Transverse colon (tissue), 4 donors: ENCODE results near the gene CADPS. TPM values are rescaled to one million over a fixed set of nuclear protein-coding genes. Genes with fewer than 3 reads are reported as not detected.

Experiments
- DNase-seq: peaks from one replicate; pipeline ENCODE4 v3.0.0-alpha.2; 2019
- H3K27ac ChIP-seq, 4 donors: fragments of 200-600 bp; sonication (generic); 2 replicates each; pipeline ENCODE4 v1.5.1; 2016 to 2018; ENCODE audit warnings: inconsistent platforms in 4 of 4
- H3K27me3 ChIP-seq: fragments of 200-600 bp; sonication (generic); 2 replicates; pipeline ENCODE4 v1.5.1; 2017; ENCODE audit warnings: inconsistent platforms
- H3K36me3 ChIP-seq, 4 donors: fragments of 200-600 bp; sonication (generic); 2 replicates each; pipeline ENCODE4 v1.5.1; 2017 to 2019; ENCODE audit warnings: inconsistent platforms in 4 of 4
- H3K4me1 ChIP-seq, 4 donors: fragments of 200-600 bp; sonication (generic); 2 replicates each; pipeline ENCODE4 v1.5.1; 2017 to 2020; ENCODE audit warnings: inconsistent platforms in 4 of 4
- H3K4me3 ChIP-seq, 4 donors: fragments of 200-600 bp; sonication (generic); 1 replicate in 1 of 4; 2 replicates in 3 of 4; pipeline versions ENCODE4 v1.5.1 to v1.6.1; 2017 to 2019; ENCODE audit warnings: inconsistent platforms in 4 of 4
- H3K9me3 ChIP-seq, 2 donors: fragments of 200-600 bp; sonication (generic); 2 replicates each; pipeline ENCODE4 v1.5.1; 2017 to 2019; ENCODE audit warnings: inconsistent platforms in 2 of 2
- CTCF ChIP-seq, 5 experiments: fragments of 200-600 bp in 3 of 5; fragments of 450-650 bp in 2 of 5; sonication (generic) in 3 of 5; IDR thresholded peaks; 1 replicate in 2 of 5; 2 replicates in 3 of 5; pipeline ENCODE4 v1.5.1; 2016 to 2017; ENCODE audit warnings: antibody characterized with exemption in 5 of 5, inconsistent platforms in 3 of 5, mild to moderate bottlenecking in 2 of 5, moderate library complexity in 1 of 5
- EP300 ChIP-seq: sonication (generic); formaldehyde crosslinking; IDR thresholded peaks from one replicate; pipeline ENCODE4 v1.6.1; 2017; ENCODE audit warnings: antibody characterized with exemption, low read depth
- POLR2A ChIP-seq: fragments of 450-650 bp; IDR thresholded peaks from one replicate; pipeline ENCODE4 v1.6.1; 2016; ENCODE audit warnings: antibody characterized with exemption, mild to moderate bottlenecking, moderate library complexity
- POLR2AphosphoS5 ChIP-seq, 3 donors: sonication (generic); formaldehyde crosslinking; IDR thresholded peaks; one replicate each; pipeline ENCODE4 v1.6.1; 2016; ENCODE audit warnings: antibody characterized with exemption in 3 of 3
- WGBS, 2 donors: methylation state at CpG; one replicate each; pipeline ENCODE4 v1.1.5; 2018; ENCODE audit warnings: low coverage in 1 of 2; 5-methylcytosine and 5-hydroxymethylcytosine counted together
- in situ Hi-C, 4 donors: fragments of 200-750 bp; cut with MboI; loops; one replicate each; pipeline versions ENCODE4 v1.15.0 to v1.15.1; 2017; ENCODE audit warnings: low sequenced_read_pairs in 3 of 4, low pct_ligation_motif_present in 1 of 4, low pct_unique_long_range_greater_than_20kb in 1 of 4
- intact Hi-C: fragments of 100-400 bp; cut with DNase I; formaldehyde crosslinking; loops from one replicate; pipeline ENCODE4 v1.15.1; 2023; ENCODE audit warnings: low total_unique reads
- total RNA-seq, 4 donors: library from RNA; depleted of rRNA; stranded (reverse); fragments of >200 nt; gene quantifications; one replicate each; pipeline ENCODE4 v1.1.0, GENCODE V29; 2016

Gene CADPS
- total RNA-seq, 4 donors from 2014 or later, result 1.9 to 22.7 (median 8.9) TPM

- WGBS, 2 donors, result 82% methylated on average over 1 of the region's 1 CpG; no CpG with 5 or more reads in 1 of the 2 donors
- H3K9me3 ChIP-seq, result no peaks in the 10 kb centered on the region
- no peak overlapping the region for H3K27ac ChIP-seq
- intact Hi-C loops, result no loop called here
- in situ Hi-C loops, result no loop called here
- no peak overlapping the region for H3K4me3 ChIP-seq
- H3K27me3 ChIP-seq, result no peaks in the 10 kb centered on the region
- TF ChIP-seq EP300 (no peak), CTCF (IDR thresholded peaks at IDR 0.05) (no peak), POLR2AphosphoS5 (IDR thresholded peaks at IDR 0.05) (no peak), POLR2A (no peak)
- no peaks in the 10 kb centered on the region for H3K36me3 ChIP-seq
- no peaks in the 10 kb centered on the region for H3K4me1 ChIP-seq
- DNase-seq, result no peak
Observed at GRCh38 chr3:62675492-62675891, 199.7 kb downstream of the CADPS start.

GRCh38 chr3:62672988-62673313, 202.3 kb downstream of the CADPS start:
- H3K27ac ChIP-seq, result no peak overlapping the region
- DNase-seq, result no peak
- no peaks in the 10 kb centered on the region for H3K9me3 ChIP-seq
- intact Hi-C loops (no loop called here), in situ Hi-C loops (loop anchor here in 3 of 4 donors (25.0 kb wide), 1 partner anchor 514 kb away; no protein-coding TSS in a partner anchor)
- TF ChIP-seq CTCF (IDR thresholded peaks at IDR 0.05) (no peak), POLR2AphosphoS5 (IDR thresholded peaks at IDR 0.05) (no peak), EP300 (no peak), POLR2A (no peak)
- H3K27me3 ChIP-seq, result no peaks in the 10 kb centered on the region
- H3K4me1 ChIP-seq, result no peaks in the 10 kb centered on the region
- H3K4me3 ChIP-seq, result no peak overlapping the region
- H3K36me3 ChIP-seq, result no peaks in the 10 kb centered on the region

- Histone ChIP-seq H3K36me3 (no peaks in the 10 kb centered on the region), H3K9me3 (no peaks in the 10 kb centered on the region), H3K4me1 (no peaks in the 10 kb centered on the region), H3K27me3 (no peaks in the 10 kb centered on the region), H3K27ac (no peak overlapping the region), H3K4me3 (no peak overlapping the region)
- in situ Hi-C loops, result loop anchor here in 3 of 4 donors (25.0 kb wide), 1 partner anchor 515 kb away; no protein-coding TSS in a partner anchor
- no peak for DNase-seq
- WGBS, 2 donors, result 68 to 82% methylated on average over 5 to 10 of the region's 10 CpGs
- intact Hi-C loops, result no loop called here
- TF ChIP-seq POLR2A (no peak), EP300 (no peak), CTCF (IDR thresholded peaks at IDR 0.05) (no peak), POLR2AphosphoS5 (IDR thresholded peaks at IDR 0.05) (no peak)
Observed at GRCh38 chr3:62672270-62672987, 202.8 kb downstream of the CADPS start.

- Histone ChIP-seq H3K4me1 (no peaks in the 10 kb centered on the region), H3K9me3 (no peaks in the 10 kb centered on the region), H3K4me3 (no peak overlapping the region), H3K27me3 (no peaks in the 10 kb centered on the region), H3K36me3 (no peaks in the 10 kb centered on the region), H3K27ac (no peak overlapping the region)
- intact Hi-C loops, result no loop called here
- no peak for TF ChIP-seq POLR2AphosphoS5 (IDR thresholded peaks at IDR 0.05)
- TF ChIP-seq EP300, result no peak
- TF ChIP-seq POLR2A, result no peak
- TF ChIP-seq CTCF (IDR thresholded peaks at IDR 0.05), result no peak
- DNase-seq, result no peak
- in situ Hi-C loops, result loop anchor here in 3 of 4 donors (25.0 kb wide), 1 partner anchor 517 kb away; no protein-coding TSS in a partner anchor
Observed at GRCh38 chr3:62670351-62670750, 204.9 kb downstream of the CADPS start.
